Measurements from ENCODE around the gene GTF2A1L. TPM values are rescaled to one million over a fixed set of nuclear protein-coding genes. Genes with fewer than 3 reads are reported as not detected.

Gene GTF2A1L
- total RNA-seq, 2 donors from 2014 or later: not detected

DNA sequence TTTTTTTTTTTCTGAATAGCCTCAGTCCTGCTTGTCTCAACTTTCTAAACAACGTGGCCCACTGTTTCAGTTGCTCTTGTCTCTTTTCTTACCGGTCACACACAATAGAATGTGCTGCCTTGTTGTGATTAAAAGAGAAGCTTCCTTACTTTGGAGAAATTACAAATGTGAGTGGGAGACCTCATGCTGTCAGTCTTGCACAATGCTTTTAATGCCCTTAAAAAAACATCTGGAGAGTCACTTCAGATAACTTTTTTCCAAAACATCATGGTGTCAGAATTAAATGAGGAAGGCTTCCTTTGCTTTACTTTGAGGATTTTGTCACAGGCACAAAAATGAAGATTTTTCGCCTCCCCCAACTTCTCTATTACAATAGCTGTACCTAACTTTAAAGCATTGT lies 100.2 kb downstream of the GTF2A1L start:
- Mint-ChIP-seq H3K4me3 (no peak overlapping the region), H3K27me3 (peaks cover 5 to 15% of the 10 kb centered on the region in 2 donors), H3K27ac (no peak overlapping the region), H3K4me1 (ENCODE audit: low read depth in 2 of 2) (no peaks in the 10 kb centered on the region), H3K9me3 (peaks cover 3% of the 10 kb centered on the region), H3K36me3 (no peaks in the 10 kb centered on the region)
- no peak for ATAC-seq
- DNase-seq (ENCODE audit: low spot score): no peak

DNA sequence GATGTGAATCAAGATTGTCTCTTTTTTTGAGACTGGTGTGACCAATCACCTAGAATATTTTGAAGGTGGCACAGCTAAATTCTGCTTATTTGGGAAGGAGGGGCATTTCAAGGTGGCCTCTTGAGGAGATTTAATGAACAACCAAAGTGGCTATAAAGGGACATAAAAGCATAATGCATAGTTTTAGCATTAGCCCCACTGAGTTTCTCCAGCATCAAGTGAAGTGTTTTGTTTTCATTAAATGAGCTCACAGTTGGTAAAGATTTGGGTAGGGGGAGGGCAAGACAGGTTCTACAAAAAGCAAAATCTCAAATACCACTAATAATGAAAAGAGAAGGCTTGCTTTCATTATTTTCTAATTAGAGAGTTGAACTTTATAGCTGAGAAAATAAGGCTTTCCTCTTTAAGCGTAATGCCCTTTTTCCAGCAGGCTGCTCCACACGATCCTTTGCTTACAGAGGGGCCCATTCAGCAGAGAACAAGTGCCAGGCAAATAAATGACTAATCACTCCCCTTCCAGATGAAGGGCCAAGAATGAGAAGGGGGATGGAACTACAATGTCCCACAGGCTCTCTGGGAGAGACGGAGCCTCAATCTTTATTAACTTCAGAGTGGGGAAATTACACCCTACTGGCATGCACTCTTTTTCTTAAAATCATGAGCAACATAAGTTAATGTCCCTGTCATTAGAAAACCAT lies 102.0 kb downstream of the GTF2A1L start:
- Mint-ChIP-seq H3K27me3 (peaks cover 5 to 15% of the 10 kb centered on the region in 2 donors), H3K9me3 (peaks cover 3% of the 10 kb centered on the region), H3K36me3 (no peaks in the 10 kb centered on the region), H3K27ac (no peak overlapping the region), H3K4me1 (ENCODE audit: low read depth in 2 of 2) (no peaks in the 10 kb centered on the region), H3K4me3 (no peak overlapping the region)
- DNase-seq (ENCODE audit: low spot score) (no peak), ATAC-seq (no peak)

DNA sequence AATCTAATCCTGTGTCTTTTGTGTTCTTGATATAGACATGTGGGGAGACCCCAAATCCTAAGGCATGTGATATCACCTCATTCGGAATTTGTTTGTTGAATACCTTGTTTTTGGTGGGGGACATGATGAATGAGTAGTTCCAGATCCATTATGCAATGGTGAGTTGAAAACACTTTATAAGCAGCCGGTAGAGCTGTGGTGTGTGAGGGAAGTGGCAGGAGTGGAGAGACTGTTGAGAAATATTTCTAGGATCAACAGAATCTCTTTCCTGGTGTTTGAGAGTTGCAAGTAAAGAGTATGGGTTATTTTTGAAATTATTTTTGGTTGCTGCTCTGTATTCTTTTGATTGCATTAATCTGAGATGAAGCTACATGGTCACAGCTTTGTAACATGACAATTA lies 103.5 kb downstream of the GTF2A1L start:
- Mint-ChIP-seq H3K27ac (no peak overlapping the region), H3K9me3 (peaks cover 3% of the 10 kb centered on the region), H3K27me3 (peaks cover 5 to 15% of the 10 kb centered on the region in 2 donors), H3K36me3 (no peaks in the 10 kb centered on the region), H3K4me1 (ENCODE audit: low read depth in 2 of 2) (no peaks in the 10 kb centered on the region), H3K4me3 (no peak overlapping the region)
- ATAC-seq (no peak), DNase-seq (ENCODE audit: low spot score) (no peak)

DNA sequence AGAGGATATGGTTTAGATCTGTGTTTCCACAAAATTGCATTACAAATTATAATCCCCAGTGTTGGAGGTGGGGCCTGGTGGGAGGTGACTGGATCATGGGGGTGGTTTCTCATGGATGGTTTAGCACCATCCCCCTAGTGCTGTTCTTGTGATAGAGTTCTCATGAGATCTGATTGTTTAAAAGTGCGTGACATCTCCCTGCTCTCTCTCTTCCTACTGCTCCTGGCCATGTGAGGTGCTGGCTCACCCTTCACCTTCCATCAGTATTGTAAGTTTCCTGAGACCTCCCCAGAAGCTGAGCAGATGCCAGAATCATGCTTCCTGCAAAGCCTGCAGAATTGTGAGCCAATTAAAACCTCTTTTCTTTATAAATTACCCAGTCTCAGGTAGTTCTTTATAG lies 104.7 kb downstream of the GTF2A1L start:
- Mint-ChIP-seq H3K27me3 (peaks cover 3 to 7% of the 10 kb centered on the region in 2 donors), H3K9me3 (peaks cover 3% of the 10 kb centered on the region), H3K36me3 (no peaks in the 10 kb centered on the region), H3K27ac (no peak overlapping the region), H3K4me3 (no peak overlapping the region), H3K4me1 (ENCODE audit: low read depth in 2 of 2) (no peaks in the 10 kb centered on the region)
- DNase-seq (ENCODE audit: low spot score): no peak
- no peak for ATAC-seq

DNA sequence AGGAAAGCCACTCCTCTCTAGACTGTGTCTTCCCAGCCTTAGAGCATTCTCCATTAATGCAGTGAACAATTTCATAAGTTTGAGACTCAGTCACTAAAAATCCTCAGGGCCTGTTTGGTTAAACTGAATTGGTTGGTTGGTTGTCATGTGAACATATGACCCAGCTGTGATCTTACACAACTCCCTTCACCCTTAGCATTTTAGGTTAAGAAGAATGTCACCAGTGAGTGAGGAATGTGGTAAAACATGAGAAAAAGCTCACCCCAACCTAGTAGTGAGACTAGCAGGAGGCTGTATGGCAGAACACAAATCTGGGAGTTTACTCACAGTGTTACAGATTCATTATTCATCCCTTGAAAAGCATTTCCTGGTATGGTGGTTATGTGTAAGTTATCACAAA lies 105.5 kb downstream of the GTF2A1L start:
- DNase-seq (ENCODE audit: low spot score): no peak
- no peak overlapping the region for H3K27ac Mint-ChIP-seq
- H3K9me3 Mint-ChIP-seq: peaks cover 3% of the 10 kb centered on the region
- no peak for ATAC-seq
- no peak overlapping the region for H3K4me3 Mint-ChIP-seq
- no peaks in the 10 kb centered on the region for H3K4me1 Mint-ChIP-seq (ENCODE audit: low read depth in 2 of 2)
- peaks cover 3 to 7% of the 10 kb centered on the region in 2 donors for H3K27me3 Mint-ChIP-seq
- H3K36me3 Mint-ChIP-seq: no peaks in the 10 kb centered on the region

- H3K27ac Mint-ChIP-seq: no peak overlapping the region
- H3K4me1 Mint-ChIP-seq (ENCODE audit: low read depth in 2 of 2): no peaks in the 10 kb centered on the region
- DNase-seq (ENCODE audit: low spot score): no peak
- peaks cover 3% of the 10 kb centered on the region for H3K9me3 Mint-ChIP-seq
- no peak for ATAC-seq
- H3K36me3 Mint-ChIP-seq: no peaks in the 10 kb centered on the region
- H3K27me3 Mint-ChIP-seq: peaks cover 3 to 7% of the 10 kb centered on the region in 2 donors
- H3K4me3 Mint-ChIP-seq: no peak overlapping the region
These were observed 106.6 kb downstream of the GTF2A1L start for GRCh38 chr2:48724278-48724677.

DNA sequence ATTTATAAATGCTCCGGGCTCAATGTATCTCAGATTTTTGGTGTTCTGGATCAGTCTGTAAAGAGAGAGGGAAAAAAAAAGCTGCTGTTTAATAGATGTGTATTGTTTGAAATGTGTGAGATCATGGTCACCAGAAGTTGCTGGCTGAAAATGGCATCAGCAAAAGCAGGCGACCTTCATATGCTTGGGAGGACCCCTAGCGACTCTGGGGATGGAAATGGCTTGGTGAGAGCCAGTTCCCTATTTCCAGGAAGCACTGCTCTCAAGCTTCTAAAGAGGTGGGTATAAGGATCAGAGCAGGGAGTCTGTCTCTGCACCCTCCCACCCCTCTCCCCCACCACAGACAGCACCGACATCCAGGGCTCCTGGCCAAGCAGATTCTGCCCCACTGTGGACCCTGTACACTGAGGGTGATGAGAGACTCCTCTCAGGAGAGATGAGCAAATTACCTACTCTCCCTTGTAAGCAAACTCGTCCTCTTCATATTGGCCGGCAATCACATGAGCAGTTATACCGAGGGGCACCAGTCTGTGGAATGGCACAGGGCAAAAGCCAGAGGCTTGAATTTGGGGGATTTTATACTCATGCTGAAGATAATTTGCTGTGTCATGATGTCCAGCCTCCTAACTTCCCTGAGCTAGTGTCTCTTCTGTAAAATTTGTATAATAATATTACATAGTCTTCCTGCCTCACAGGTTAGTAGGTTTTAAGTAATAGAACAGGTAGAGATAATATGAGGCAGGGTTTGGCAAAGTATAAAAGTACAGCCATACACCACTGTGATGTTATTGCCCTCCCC lies 108.2 kb downstream of the GTF2A1L start:
- DNase-seq (ENCODE audit: low spot score): no peak
- H3K4me1 Mint-ChIP-seq (ENCODE audit: low read depth in 2 of 2): no peaks in the 10 kb centered on the region
- no peak overlapping the region for H3K27ac Mint-ChIP-seq
- no peak overlapping the region for H3K4me3 Mint-ChIP-seq
- H3K27me3 Mint-ChIP-seq: peaks cover 0 to under 1% of the 10 kb centered on the region in 2 donors
- H3K9me3 Mint-ChIP-seq: no peaks in the 10 kb centered on the region
- H3K36me3 Mint-ChIP-seq: no peaks in the 10 kb centered on the region
- peak in 1 of 2 donors; percentile 32 for ATAC-seq

DNA sequence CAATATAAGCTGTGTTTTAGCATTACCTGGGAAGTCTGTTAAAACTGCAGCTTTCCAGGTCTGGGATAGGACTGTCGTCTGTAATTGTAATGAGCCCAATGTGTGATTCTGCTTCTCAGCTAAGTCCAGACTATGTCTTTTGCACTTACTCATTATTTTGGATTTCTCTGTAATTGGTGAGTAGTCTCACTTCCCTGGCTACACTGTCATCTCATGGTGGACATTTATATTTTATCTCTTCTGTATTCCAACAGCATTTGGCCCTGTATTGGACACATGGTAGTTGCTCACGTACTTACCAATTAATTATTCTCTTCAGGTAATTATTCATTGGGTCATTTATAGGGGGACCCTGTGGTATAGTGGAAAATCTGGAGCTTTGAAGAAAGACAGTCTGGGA lies 109.9 kb downstream of the GTF2A1L start:
- H3K27me3 Mint-ChIP-seq: peaks cover 0 to 7% of the 10 kb centered on the region in 2 donors
- DNase-seq (ENCODE audit: low spot score) (no peak), ATAC-seq (no peak)
- no peak overlapping the region for H3K4me3 Mint-ChIP-seq
- no peaks in the 10 kb centered on the region for H3K36me3 Mint-ChIP-seq
- H3K4me1 Mint-ChIP-seq (ENCODE audit: low read depth in 2 of 2): no peaks in the 10 kb centered on the region
- no peak overlapping the region for H3K27ac Mint-ChIP-seq
- H3K9me3 Mint-ChIP-seq: no peaks in the 10 kb centered on the region

GRCh38 chr2:48728295-48728694 lies 110.6 kb downstream of the GTF2A1L start:
- H3K27me3 Mint-ChIP-seq: peaks cover 0 to 7% of the 10 kb centered on the region in 2 donors
- H3K27ac Mint-ChIP-seq: no peak overlapping the region
- DNase-seq (ENCODE audit: low spot score) (no peak), ATAC-seq (no peak)
- no peak overlapping the region for H3K4me3 Mint-ChIP-seq
- no peaks in the 10 kb centered on the region for H3K4me1 Mint-ChIP-seq (ENCODE audit: low read depth in 2 of 2)
- no peaks in the 10 kb centered on the region for H3K9me3 Mint-ChIP-seq
- no peaks in the 10 kb centered on the region for H3K36me3 Mint-ChIP-seq

DNA sequence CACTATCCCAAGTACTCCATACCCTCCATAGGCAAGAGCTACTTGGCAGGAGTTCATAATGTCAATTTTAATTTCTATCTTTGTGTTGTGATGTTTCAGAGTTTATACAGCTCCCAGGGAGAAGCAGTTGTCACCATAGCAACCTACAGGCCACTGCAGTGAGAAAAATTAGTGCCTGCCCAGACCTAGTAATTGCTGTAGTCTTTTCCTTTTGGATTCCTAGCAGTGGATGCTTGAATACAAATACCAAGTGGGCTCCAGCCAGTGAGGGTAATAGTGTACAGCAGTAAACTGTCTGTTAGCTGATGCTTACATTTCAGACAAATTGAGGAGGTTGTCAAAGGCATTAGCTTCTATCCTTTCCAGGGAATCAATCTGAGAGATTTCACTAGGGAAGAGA lies 111.2 kb downstream of the GTF2A1L start:
- DNase-seq (ENCODE audit: low spot score): no peak
- no peak overlapping the region for H3K27ac Mint-ChIP-seq
- no peaks in the 10 kb centered on the region for H3K9me3 Mint-ChIP-seq
- H3K4me3 Mint-ChIP-seq: no peak overlapping the region
- no peak for ATAC-seq
- H3K4me1 Mint-ChIP-seq (ENCODE audit: low read depth in 2 of 2): no peaks in the 10 kb centered on the region
- H3K27me3 Mint-ChIP-seq: peaks cover 0 to 7% of the 10 kb centered on the region in 2 donors
- no peaks in the 10 kb centered on the region for H3K36me3 Mint-ChIP-seq

Other genes starting within 250 kb of the GTF2A1L start
- 10 to 100 TPM; 29.0 to 35.0 TPM for gene PPP1R21, start 177.1 kb upstream of the GTF2A1L start, total RNA-seq
- 1 to 10 TPM; 1.3 to 2.0 TPM for gene STON1, start 87.7 kb upstream of the GTF2A1L start, total RNA-seq
- not detected for gene LHCGR, start 137.9 kb downstream of the GTF2A1L start, total RNA-seq